ENCODE results near the gene PDE1A.

GRCh38 chr2:182366628-182367027 is 60.2 kb downstream of the PDE1A start:
- TF ChIP-seq POLR2A (IDR thresholded peaks at IDR 0.05; ENCODE audit: low read length) = no peak
- no peak for TF ChIP-seq GATA1 (IDR thresholded peaks at IDR 0.05; ENCODE audit: low read depth, low read length)
